ENCODE data around the gene TCERG1L.

GRCh38 chr10:131142517-131143380 lies 168.8 kb downstream of the TCERG1L start:
- TF ChIP-seq, protein P1, sequence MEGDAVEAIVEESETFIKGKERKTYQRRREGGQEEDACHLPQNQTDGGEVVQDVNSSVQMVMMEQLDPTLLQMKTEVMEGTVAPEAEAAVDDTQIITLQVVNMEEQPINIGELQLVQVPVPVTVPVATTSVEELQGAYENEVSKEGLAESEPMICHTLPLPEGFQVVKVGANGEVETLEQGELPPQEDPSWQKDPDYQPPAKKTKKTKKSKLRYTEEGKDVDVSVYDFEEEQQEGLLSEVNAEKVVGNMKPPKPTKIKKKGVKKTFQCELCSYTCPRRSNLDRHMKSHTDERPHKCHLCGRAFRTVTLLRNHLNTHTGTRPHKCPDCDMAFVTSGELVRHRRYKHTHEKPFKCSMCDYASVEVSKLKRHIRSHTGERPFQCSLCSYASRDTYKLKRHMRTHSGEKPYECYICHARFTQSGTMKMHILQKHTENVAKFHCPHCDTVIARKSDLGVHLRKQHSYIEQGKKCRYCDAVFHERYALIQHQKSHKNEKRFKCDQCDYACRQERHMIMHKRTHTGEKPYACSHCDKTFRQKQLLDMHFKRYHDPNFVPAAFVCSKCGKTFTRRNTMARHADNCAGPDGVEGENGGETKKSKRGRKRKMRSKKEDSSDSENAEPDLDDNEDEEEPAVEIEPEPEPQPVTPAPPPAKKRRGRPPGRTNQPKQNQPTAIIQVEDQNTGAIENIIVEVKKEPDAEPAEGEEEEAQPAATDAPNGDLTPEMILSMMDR (IDR thresholded peaks at IDR 0.05), result no peak
- no peak for TF ChIP-seq POLR2A (IDR thresholded peaks at IDR 0.05)
- no peak for TF ChIP-seq POLR2AphosphoS5 (IDR thresholded peaks at IDR 0.05)

Measured in gastroesophageal sphincter (tissue), 3 donors.